GM12801 (cell line): ENCODE results near the gene DCUN1D1.

Experiments used
- TF ChIP-seq, protein P1 (sequence below): IDR thresholded peaks from one replicate; pipeline ENCODE4 v1.5.1; 2011; ENCODE audit warnings: control low read depth; ENCODE audit not compliant: insufficient read length; ENCODE audit errors: extremely low read depth

The DCUN1D1 gene

DNA sequence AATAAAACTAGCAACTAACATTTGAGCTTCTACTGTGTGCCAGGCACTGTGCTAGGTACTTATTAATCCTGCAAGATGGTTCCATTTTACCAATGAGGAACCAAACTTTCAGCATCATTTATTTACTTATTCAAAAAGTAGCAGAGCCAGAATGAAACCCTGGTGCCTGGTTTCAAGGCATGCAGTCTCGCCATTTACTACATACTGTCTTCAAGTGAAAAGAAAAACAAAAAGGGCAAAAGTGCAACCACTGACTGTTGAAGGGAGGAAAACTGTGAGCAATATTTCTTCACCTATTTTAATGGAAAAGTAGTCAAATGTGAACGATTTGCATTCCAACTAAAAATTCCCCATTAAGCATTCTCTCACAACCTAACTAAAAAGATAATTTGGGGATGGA is 8.7 kb downstream of the DCUN1D1 start:
- TF ChIP-seq, protein P1, sequence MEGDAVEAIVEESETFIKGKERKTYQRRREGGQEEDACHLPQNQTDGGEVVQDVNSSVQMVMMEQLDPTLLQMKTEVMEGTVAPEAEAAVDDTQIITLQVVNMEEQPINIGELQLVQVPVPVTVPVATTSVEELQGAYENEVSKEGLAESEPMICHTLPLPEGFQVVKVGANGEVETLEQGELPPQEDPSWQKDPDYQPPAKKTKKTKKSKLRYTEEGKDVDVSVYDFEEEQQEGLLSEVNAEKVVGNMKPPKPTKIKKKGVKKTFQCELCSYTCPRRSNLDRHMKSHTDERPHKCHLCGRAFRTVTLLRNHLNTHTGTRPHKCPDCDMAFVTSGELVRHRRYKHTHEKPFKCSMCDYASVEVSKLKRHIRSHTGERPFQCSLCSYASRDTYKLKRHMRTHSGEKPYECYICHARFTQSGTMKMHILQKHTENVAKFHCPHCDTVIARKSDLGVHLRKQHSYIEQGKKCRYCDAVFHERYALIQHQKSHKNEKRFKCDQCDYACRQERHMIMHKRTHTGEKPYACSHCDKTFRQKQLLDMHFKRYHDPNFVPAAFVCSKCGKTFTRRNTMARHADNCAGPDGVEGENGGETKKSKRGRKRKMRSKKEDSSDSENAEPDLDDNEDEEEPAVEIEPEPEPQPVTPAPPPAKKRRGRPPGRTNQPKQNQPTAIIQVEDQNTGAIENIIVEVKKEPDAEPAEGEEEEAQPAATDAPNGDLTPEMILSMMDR = no peak

GRCh38 chr3:182970811-182971418 is 9.4 kb downstream of the DCUN1D1 start:
- TF ChIP-seq, protein P1 = no peak

- TF ChIP-seq, protein P1 = no peak
Observed at GRCh38 chr3:182969853-182970252, 10.5 kb downstream of the DCUN1D1 start.

GRCh38 chr3:182969277-182969676 is 11.1 kb downstream of the DCUN1D1 start:
- TF ChIP-seq, protein P1 = no peak

GRCh38 chr3:182967218-182968204 is 12.8 kb downstream of the DCUN1D1 start:
- TF ChIP-seq, protein P1 = no peak

DNA sequence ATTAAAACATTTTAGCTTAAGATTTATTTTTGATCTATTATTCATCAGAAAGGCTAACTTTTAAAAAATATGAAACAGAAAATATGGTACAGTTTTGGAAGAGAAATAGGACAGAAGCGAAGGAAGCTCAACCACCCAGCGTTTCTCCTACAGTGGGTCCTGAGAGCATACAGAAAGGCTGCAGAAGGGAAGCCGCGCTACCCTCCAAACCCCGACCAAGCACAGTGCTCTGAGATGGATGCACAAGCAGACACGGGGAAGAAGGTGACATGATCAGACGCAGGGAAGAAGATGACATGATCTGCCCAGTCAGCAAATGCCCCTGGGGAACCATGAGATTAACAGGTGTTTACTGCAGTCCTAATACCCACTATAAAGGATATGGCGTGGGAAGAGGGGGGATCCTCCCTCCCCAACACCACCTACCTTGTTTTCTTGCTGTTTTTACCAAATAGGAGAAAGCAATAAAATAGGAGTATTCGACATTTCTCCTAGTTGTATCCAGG is 14.4 kb downstream of the DCUN1D1 start:
- TF ChIP-seq, protein P1 = no peak

- TF ChIP-seq, protein P1 = no peak
Observed at GRCh38 chr3:182964179-182964578, 16.2 kb downstream of the DCUN1D1 start.
